ENCODE results near the gene HSPG2. TPM values are rescaled to one million over a fixed set of nuclear protein-coding genes. Genes with fewer than 3 reads are reported as not detected.

HSPG2 gene
- total and polyA plus RNA-seq, 2 of the 13 experiments (the other 11 are each of a cell fraction or from before 2014, with no cell fraction given), result 9.1 to 13.1 TPM

DNA sequence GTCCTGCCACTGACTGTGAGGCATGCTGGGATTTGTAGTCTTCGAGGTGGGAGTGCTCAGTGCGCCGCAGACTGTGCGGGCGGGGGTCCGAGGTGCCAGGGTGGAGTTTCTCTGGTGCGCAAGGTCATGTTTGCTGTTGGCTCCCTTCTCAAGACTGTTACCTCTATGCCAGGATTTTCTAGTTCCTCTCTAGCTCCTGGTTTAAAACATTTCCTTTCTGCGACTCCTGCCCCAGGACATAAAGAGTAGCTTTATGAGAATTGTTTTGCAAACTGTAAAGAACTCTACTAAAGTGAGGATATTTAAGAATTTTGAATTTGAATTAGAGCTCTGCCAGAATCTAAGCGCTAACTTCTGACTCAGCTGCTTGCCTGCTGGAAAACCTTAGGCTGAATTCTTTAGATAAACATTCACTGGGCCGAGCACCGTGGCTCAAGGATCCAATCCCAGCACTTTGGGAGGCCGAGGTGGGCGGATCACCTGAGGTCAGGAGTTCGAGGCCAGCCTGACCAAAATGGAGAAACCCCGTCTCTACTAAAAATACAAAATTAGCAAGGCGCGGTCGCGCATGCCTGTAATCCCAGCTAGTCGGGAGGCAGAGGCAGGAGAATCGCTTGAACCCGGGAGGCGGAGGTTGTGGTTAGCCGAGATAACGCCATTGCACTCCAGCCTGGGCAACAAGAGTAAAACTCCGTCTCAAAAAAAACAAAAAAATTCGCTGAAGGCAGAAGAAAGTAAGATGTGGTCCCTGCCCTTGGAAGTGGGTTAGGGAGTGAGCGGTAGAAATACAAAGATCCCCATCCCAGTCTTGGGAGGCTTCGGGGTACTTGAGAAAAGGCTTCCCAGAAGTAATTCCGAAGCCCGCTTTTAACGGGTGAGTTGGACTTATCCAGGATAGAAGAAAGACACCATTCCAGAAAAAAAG, 153.2 kb downstream of the HSPG2 start (continued):
- TF ChIP-seq, protein P1, sequence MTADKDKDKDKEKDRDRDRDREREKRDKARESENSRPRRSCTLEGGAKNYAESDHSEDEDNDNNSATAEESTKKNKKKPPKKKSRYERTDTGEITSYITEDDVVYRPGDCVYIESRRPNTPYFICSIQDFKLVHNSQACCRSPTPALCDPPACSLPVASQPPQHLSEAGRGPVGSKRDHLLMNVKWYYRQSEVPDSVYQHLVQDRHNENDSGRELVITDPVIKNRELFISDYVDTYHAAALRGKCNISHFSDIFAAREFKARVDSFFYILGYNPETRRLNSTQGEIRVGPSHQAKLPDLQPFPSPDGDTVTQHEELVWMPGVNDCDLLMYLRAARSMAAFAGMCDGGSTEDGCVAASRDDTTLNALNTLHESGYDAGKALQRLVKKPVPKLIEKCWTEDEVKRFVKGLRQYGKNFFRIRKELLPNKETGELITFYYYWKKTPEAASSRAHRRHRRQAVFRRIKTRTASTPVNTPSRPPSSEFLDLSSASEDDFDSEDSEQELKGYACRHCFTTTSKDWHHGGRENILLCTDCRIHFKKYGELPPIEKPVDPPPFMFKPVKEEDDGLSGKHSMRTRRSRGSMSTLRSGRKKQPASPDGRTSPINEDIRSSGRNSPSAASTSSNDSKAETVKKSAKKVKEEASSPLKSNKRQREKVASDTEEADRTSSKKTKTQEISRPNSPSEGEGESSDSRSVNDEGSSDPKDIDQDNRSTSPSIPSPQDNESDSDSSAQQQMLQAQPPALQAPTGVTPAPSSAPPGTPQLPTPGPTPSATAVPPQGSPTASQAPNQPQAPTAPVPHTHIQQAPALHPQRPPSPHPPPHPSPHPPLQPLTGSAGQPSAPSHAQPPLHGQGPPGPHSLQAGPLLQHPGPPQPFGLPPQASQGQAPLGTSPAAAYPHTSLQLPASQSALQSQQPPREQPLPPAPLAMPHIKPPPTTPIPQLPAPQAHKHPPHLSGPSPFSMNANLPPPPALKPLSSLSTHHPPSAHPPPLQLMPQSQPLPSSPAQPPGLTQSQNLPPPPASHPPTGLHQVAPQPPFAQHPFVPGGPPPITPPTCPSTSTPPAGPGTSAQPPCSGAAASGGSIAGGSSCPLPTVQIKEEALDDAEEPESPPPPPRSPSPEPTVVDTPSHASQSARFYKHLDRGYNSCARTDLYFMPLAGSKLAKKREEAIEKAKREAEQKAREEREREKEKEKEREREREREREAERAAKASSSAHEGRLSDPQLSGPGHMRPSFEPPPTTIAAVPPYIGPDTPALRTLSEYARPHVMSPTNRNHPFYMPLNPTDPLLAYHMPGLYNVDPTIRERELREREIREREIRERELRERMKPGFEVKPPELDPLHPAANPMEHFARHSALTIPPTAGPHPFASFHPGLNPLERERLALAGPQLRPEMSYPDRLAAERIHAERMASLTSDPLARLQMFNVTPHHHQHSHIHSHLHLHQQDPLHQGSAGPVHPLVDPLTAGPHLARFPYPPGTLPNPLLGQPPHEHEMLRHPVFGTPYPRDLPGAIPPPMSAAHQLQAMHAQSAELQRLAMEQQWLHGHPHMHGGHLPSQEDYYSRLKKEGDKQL (CRISPR knock-in tag; IDR thresholded peaks at IDR 0.05; ENCODE audit: low read depth), result no peak
- TF ChIP-seq, protein P2, sequence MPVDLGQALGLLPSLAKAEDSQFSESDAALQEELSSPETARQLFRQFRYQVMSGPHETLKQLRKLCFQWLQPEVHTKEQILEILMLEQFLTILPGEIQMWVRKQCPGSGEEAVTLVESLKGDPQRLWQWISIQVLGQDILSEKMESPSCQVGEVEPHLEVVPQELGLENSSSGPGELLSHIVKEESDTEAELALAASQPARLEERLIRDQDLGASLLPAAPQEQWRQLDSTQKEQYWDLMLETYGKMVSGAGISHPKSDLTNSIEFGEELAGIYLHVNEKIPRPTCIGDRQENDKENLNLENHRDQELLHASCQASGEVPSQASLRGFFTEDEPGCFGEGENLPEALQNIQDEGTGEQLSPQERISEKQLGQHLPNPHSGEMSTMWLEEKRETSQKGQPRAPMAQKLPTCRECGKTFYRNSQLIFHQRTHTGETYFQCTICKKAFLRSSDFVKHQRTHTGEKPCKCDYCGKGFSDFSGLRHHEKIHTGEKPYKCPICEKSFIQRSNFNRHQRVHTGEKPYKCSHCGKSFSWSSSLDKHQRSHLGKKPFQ (CRISPR knock-in tag; IDR thresholded peaks at IDR 0.05; ENCODE audit: insufficient replicate concordance), result no peak
- TF ChIP-seq NFYB (CRISPR knock-in tag; IDR thresholded peaks at IDR 0.05) (no peak), ZNF253 (CRISPR knock-in tag; IDR thresholded peaks at IDR 0.05; ENCODE audit: borderline replicate concordance) (no peak), NPAS2 (CRISPR knock-in tag; IDR thresholded peaks at IDR 0.05; ENCODE audit: borderline replicate concordance) (no peak), TRIM24 (CRISPR knock-in tag; IDR thresholded peaks at IDR 0.05) (no peak), NFKB2 (CRISPR knock-in tag; IDR thresholded peaks at IDR 0.05; ENCODE audit: borderline replicate concordance) (no peak), CCDC6 (CRISPR knock-in tag; IDR thresholded peaks at IDR 0.05) (no peak), GTF3A (CRISPR knock-in tag; conservative IDR thresholded peaks at IDR 0.05) (no peak), HNF4A (CRISPR knock-in tag; IDR thresholded peaks at IDR 0.05) (no peak), HNRNPH1 (optimal IDR thresholded peaks at IDR 0.05; ENCODE audit: low read depth, low read length) (no peak)
- TF ChIP-seq, protein P3, sequence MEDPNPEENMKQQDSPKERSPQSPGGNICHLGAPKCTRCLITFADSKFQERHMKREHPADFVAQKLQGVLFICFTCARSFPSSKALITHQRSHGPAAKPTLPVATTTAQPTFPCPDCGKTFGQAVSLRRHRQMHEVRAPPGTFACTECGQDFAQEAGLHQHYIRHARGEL (CRISPR knock-in tag; IDR thresholded peaks at IDR 0.05), result no peak
- TF ChIP-seq, protein P4, sequence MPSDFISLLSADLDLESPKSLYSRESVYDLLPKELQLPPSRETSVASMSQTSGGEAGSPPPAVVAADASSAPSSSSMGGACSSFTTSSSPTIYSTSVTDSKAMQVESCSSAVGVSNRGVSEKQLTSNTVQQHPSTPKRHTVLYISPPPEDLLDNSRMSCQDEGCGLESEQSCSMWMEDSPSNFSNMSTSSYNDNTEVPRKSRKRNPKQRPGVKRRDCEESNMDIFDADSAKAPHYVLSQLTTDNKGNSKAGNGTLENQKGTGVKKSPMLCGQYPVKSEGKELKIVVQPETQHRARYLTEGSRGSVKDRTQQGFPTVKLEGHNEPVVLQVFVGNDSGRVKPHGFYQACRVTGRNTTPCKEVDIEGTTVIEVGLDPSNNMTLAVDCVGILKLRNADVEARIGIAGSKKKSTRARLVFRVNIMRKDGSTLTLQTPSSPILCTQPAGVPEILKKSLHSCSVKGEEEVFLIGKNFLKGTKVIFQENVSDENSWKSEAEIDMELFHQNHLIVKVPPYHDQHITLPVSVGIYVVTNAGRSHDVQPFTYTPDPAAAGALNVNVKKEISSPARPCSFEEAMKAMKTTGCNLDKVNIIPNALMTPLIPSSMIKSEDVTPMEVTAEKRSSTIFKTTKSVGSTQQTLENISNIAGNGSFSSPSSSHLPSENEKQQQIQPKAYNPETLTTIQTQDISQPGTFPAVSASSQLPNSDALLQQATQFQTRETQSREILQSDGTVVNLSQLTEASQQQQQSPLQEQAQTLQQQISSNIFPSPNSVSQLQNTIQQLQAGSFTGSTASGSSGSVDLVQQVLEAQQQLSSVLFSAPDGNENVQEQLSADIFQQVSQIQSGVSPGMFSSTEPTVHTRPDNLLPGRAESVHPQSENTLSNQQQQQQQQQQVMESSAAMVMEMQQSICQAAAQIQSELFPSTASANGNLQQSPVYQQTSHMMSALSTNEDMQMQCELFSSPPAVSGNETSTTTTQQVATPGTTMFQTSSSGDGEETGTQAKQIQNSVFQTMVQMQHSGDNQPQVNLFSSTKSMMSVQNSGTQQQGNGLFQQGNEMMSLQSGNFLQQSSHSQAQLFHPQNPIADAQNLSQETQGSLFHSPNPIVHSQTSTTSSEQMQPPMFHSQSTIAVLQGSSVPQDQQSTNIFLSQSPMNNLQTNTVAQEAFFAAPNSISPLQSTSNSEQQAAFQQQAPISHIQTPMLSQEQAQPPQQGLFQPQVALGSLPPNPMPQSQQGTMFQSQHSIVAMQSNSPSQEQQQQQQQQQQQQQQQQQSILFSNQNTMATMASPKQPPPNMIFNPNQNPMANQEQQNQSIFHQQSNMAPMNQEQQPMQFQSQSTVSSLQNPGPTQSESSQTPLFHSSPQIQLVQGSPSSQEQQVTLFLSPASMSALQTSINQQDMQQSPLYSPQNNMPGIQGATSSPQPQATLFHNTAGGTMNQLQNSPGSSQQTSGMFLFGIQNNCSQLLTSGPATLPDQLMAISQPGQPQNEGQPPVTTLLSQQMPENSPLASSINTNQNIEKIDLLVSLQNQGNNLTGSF (CRISPR knock-in tag; IDR thresholded peaks at IDR 0.05), result no peak
- TF ChIP-seq, protein P5, sequence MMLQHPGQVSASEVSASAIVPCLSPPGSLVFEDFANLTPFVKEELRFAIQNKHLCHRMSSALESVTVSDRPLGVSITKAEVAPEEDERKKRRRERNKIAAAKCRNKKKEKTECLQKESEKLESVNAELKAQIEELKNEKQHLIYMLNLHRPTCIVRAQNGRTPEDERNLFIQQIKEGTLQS (CRISPR knock-in tag; IDR thresholded peaks at IDR 0.05), result no peak; the same call in 1 of the 2 replicates
